HG02885 (cell line): ENCODE results near the gene FRMD5.

Experiments
- ATAC-seq: cut with Tn5 transposase; IDR thresholded peaks from one replicate; pipeline ENCODE4 v1.9.1; 2021; ENCODE audit warnings: mild to moderate bottlenecking; ENCODE audit not compliant: unreplicated experiment, poor library complexity

FRMD5 gene

DNA sequence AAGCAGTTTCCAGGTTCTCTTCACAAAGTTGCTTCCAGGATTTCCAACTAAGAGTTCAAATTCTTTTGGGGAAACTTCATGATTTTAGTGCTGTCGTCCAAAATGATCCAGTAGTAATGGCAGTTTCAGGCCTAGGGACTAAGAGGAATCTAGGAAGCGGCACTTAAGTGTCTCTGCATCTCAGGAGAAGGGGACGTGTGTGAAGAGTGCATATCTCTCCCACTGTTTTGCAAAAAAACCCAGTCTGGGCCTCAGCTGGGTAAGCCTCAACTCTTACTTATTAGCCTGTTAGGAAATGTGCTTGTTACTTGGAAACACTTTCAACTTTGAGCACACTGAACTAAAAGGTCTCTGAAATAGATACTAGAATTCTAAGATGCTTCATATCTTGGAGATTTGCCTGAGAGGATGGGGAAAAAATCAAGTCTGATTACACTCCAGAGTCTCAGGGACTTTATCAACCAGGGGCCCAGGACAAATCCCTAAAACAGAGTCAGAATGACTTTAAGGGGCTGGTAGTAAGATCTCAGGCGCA, 286.5 kb downstream of the FRMD5 start:
- ATAC-seq, result no peak

DNA sequence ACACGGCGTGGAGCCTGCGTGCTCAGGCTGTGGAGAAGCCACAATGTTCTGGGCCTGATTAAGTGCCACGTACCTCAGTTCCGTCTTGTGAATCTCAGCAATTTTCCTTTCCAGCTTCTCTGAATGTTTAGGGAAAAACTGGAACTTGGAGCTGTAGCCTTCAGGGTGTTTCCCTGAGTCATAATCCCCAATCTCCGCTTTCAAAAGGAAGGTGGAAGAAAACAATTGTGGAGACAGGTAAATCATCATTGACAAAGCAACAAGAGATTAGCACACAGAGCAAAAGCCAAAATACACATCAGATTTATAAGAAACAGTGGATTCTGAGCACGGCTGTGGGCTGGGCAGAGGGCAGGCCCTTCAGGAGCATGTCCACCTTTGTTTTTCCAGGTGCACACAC, 289.3 kb downstream of the FRMD5 start:
- no peak for ATAC-seq

DNA sequence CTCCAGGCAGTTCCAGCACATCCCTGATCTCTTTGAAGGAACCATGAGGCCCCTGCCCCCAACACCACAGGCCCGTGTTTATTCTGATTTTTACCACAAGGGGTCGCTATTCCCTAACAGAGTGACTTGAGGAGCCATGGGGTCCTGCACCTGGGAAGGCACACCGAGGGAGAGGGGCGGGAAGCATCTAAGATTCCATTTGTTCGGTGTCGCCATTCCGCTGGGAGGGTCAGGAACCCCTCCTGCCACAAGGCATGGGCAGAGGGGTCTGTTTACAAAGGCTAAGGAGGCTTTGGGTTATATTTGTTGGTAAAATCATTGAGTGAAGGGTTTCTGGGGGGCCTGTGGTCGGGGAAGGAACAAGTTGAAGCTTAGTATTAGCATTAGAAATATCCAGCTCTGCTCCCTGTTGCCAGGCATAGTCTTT, 291.2 kb downstream of the FRMD5 start:
- ATAC-seq, result peak; percentile 59

DNA sequence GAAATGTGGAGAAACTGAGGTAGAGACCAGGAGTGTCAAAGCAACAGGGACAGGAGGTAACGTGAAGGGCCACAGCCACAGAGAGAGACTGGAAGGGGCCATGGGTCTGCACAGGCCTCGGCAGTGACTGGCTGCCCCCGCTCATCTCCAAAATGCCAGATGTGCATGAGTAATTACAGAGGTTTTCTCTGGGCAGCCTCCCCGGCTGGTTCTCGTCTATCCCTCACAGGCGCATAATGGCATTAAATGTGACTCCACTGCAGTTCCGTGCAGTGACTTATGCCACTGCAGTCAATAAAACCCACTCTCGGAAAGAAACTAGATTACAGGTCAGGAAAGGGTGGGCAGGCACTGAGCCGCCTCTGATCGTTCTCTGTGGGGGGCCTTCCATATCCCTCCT, 293.6 kb downstream of the FRMD5 start:
- ATAC-seq, result no peak

DNA sequence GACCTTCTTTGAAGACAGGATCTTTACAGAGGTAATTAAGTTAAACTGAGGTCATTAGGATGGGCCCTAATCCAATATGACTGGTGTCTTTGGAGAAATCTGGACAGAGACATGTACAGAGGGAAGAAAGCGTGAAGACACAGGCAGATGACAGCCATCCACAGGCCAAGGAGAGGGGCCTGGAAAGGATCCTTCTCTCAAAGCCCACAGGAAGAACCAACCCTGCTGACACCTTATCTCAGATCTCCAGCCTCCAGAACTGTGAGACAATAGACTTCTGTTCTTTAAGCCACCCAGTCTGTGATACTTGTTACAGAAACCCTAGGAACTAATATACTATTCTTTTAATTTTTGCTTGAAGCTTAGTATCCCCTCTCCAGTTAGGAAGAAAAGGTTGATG, 294.1 kb downstream of the FRMD5 start:
- ATAC-seq, result no peak

DNA sequence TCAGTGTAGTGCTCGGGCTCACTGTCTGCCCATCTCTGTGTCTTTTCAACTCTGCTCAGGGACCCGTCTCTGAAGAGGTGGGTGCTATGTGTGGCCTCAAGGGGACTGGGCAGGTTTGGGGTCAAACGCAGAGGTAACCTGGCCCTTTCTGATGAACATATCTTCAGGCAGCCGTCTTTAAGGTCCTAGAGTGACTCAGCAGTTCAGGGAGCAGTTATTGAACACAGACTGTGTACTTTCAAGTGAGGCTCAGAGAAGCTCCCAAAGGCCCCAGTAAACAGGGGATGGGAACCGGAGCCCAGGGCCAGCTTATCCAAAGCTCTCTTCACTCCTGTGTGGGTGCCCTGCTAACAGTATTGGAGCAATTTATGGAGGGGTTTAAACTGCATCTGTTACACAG, 295.1 kb downstream of the FRMD5 start:
- no peak for ATAC-seq

DNA sequence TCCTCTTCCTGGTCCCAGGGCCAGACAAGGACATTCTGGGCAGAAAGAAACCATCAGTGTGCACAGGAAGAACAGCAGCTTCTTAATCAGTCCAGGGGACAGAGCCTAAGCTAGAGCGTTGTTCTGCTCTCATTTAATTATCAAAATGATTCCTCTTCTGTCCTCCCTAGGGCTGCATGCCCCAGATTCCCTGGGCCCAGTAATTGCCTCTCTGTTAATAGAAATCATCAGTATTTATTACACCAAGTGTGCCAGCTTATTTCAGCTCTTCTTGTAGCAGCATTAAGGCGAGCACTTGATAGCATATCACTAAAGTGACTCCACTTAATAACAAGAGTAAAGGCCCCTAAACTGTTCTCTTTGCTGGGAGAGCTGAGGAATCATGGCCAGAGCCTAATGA, 296.2 kb downstream of the FRMD5 start:
- ATAC-seq, result no peak

DNA sequence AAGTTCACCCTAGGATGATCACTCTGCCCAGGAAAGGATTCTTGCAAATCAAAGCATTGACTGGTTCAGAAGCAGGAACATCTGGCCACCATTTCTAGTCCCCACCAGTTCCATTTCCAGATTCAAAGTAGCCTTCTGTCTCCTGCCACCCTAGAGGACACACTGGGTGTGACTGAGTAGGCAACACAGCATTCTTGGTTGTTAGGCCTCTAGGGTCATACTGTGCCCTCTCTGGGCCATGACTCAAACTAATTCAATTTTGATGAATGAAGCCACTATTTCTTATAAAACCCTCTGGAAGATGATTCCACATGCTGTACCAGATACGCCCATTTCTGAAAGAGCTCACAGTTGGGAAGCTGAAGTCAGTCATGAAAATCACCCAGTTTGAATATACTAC, 298.5 kb downstream of the FRMD5 start:
- ATAC-seq, result no peak

DNA sequence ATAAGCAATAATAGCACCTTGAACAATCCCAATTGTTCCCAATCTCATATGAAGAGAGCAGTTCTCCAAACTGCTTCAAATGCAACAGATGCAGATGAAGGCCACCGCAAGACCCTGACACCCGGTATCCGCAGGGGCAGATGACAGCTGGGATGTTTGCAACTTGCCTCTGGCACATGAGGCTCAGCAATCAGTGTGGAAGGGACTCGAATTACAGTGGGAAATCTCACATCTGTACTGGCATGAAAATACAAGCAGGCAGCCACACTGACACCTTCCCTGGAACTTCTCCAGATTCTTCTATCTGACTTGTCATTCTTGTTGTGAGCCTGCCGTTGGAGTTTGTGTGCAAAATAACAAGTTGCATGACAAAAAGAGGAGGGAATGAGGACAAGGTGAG, 299.5 kb downstream of the FRMD5 start:
- no peak for ATAC-seq

DNA sequence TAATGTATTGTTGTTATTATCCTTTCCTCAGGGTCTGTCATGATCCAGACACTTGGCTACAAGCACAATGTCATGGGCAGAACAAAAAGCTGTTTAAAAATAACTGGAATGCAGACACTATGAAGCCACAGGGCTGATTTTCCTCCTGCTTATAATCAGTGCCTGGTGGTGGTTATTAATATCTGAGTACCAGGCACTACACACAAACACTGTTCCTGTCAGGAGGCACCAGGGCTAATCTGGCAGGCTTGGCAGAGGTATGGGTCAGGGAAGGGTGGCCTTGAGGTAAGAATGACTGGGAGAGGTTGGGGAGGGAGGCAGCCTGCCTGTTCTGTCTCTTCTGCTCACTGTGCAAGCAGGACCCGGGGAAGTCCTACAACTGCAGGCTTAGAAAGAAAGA, 301.1 kb downstream of the FRMD5 start:
- no peak for ATAC-seq

DNA sequence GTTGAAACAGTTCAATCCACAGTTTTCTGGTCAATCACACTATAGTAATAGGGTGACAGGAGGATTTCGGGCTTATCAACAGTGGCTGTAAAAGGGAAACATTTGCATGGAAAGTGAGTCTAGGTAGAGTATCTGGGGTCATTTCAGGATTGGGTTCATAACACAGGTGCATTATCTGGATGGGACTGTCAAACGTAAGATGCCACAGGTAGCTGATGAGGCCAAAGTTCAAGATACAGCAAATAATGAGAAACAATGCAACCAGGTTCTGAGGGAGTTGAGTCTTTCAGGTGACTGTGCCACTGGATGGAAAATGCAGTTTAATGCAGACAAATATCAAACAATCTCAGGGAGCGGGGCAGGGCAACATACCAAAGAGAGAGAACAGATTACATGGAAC, 306.0 kb downstream of the FRMD5 start:
- no peak for ATAC-seq

DNA sequence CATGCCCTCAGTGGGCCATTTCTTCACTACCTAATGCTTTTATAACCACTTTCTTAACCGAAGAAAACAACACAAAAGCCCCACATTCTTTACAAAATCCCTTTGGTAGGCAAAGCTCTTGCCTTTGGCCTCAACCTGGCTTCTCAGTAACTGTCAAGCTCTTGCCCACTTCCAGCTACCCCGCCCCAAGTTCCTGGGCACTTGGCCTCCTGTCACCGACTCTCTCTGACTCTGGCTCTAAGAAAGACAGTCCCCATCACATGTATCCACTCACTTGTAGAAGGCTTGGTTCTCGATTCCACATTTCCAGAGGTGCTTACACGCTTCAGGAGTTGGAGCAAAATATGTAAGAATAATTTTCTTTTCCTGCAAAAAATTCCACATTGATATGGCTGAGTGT, 307.2 kb downstream of the FRMD5 start:
- ATAC-seq, result no peak

DNA sequence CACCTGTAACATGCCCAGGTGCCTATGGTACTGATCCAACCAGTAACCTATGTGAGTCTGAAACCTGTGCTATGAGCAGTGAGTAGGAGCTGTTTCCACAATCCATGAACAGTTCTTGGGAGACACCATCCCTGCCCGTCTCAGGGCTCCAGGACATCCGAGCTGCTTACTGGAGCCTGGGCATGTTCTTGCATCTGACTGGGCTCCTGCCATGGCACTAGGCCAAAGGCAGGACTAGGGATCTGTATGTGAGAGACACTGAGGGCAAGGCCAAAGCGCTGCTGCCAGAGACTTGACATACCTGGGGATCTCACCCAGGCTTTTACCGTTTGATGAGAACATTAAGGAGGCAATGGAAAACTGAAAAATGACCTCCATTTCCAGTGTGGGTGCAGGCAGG, 308.5 kb downstream of the FRMD5 start:
- no peak for ATAC-seq

DNA sequence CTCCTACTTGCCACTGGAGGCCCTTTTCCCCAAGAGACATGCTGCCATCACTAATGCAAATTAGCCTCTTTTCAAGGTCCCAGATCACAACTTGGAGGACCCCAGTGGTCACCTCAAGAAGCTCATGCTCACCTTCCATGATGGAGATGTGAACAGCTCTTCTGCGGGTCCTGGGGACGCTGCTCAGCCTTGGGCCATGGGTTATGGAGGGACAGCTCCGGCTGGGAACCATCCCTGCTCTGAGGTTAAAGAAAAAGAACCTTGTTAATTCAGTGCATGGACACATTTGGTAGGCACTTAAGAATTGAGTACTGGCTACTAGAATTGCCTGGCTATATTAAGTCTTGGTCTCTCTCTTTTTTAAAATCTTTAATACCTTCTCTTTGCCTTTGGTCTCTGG, 311.5 kb downstream of the FRMD5 start:
- no peak for ATAC-seq

DNA sequence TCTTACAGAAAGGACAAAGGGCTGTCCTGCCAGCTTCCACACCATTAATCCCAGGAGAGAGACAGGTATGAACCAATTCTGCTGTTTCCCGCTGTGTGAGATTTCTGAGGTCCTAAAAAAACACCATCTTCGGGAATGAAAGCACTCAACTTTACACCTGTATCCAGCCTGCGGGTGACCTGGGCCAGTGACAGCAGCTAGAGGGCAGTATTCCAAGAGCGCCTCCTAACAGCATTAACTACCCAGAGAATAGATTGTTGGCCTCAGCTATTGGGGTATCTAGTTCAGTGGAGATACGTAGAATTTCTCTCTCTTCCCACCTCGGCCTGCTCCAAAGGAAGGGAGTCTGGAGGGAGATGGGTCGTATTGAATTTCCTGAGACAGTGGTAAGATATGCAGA, 313.1 kb downstream of the FRMD5 start:
- ATAC-seq, result no peak

DNA sequence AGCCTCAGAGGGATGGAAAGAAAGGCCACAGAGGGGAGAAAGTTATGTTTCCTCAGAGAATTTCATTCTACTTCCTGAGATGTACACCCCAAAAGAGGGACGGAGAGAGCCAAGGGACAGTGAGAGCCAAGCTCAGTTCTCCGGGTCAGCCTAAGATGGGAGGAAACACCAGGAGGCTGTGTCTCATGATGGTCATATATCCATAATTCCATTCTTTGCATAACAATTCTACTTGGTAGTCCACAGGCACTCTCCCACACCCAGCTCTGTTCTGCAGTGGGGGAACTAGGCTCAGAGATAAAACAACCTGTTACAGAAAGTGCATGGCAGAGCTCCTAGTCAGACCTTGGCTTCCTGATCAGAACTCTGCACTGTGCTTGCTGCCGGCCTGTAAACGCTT, 313.8 kb downstream of the FRMD5 start:
- ATAC-seq, result no peak

DNA sequence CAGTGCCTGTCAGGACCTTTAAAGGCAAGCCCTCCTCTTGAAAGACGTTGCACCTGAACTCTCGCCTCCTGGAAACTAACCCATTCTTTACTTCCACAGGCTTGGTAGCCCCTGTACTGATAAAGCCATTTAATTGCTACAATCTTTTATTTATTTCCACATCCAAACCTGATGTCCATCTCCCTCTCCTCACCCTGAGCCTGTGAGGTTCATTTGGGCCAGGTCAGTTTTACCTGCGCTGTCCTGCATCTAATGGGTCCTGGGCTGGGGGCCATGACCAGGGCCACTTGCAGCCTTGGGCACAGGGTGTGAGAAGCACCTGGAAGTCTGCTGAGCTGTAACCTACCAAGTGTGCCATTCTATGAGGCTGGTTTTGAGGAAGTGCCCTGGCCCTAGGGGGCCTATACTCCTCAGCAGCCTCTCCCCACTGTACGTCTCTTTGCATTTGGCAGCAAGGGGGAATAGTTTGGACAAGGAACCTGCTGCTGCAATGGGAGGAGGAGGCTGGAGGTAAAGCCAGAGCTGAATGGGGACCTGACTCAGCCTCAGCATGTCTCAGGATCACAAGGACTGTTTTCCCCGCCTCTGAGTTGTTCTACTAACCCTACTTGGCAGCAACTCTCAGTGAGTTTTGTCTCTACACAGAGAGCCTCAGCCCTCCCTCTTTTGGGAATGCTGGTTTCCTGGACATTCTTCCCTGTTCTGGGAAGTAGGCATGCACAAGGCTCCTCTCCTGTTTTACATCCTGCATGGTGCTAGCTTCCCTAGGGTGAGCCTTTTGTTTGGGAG, 314.5 kb downstream of the FRMD5 start:
- no peak for ATAC-seq

DNA sequence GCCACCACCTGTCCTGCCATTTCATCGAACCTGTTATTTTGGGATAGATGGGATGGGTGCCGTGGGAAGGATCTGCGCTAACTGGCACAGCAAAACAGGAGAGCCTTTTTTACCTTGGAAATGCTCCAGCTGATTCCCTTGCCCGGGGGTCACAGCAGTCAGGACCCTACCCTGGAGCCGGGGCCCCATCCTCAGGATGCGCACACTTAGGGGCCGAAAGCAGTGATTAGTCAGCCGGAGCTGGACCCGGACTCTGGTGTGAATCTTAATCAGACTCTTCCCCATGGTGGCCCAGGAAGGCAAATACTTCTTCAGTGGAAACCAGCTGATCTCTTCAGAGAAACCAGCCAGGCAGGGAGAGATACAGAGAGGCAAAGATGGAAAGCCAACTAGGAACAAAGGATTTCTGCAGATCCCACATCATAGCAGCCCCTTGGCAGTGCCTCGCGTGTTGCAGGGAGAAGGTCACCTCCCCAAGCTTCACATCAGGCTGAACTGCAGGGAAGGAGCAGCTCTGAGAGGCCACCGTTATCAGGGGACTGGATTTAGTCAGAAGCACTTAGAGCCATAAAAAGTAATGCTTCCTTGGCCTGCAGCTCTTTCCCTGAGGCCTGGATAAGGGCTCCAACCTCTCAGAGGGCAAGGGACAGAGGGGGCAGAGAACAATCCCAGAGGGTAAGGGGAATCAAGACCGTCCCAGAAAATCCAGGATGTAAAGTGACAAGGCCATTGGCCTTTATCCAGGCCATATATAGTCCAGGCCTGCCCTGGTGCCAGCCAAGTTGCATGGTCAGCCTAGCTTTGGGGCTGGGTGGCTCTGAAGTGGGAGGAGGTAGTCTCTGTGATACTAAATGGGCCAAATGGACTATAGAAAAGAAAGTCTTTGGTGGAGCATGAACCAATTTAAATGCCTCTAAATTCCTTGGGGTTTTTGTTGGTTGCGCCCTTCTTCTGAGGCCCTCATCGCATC, 315.4 kb downstream of the FRMD5 start:
- no peak for ATAC-seq

DNA sequence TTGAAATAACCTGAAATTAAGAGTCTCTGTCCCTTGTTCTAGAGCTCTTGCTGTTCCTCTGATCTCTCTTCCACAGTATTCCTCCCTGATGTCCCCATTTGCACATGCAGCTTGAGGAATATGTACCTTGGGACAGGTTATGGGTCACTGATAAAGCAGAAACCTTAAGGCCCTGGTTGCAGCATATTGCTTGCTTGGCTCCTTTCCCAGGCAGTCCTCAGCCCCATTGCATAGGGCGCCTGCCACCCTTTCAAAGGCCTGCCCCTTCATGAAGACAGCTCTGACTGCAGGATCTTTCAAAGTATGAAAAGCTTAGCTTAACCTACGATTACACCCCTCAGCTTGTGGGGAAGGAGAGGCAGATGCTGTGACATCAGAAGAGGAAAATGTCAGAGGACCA, 316.6 kb downstream of the FRMD5 start:
- ATAC-seq, result no peak

DNA sequence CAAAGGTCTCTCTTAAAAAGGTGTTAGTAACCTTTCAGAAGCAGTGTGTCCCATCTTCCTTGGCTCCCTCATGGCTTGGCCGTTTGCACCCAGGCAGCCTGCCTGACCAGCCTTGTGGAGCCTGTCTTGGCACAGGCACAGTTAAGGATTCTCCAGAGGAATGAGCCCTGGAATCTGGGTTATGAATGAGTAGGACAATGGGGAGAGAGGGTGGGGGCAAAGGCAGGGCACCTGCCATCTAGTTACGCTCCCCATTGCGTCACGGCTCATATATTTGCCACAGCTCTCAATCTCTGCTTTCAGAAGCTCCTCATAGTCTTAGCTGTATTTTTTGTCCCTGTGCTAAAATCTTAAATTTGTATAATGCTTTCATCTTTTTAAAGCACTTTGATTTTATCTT, 317.7 kb downstream of the FRMD5 start:
- no peak for ATAC-seq

DNA sequence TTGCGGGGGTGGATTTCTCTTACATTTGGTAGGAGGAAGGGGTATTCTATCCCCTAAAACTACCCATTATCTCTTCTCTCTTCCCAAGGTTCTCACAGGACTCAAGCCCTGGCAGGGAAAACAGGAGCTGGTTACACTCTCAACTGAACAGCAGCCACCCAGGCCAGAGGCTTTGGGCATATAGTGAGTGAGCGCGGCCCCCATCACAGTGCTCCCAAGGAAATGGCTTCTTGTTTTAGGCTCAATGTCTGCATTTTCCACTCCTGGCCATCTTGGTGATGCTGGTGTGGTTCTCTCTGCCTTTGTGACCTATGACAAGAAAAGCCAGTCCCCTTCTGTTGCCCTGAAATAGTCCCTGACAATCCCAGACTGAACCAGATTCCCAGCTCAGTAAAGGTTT, 318.2 kb downstream of the FRMD5 start:
- ATAC-seq, result no peak
